Stimulated activated CD8-positive, alpha-beta memory T cell treated with anti-CD3 and anti-CD28 coated beads, Interleukin-15, amount 100 ng/mL, for 1 hour (primary cell): ENCODE data around the gene YEATS4.

Experiments
- DNase-seq: peaks from one replicate; pipeline ENCODE4 v3.0.0-alpha.2; 2020; ENCODE audit warnings: low read depth

Gene YEATS4

DNA sequence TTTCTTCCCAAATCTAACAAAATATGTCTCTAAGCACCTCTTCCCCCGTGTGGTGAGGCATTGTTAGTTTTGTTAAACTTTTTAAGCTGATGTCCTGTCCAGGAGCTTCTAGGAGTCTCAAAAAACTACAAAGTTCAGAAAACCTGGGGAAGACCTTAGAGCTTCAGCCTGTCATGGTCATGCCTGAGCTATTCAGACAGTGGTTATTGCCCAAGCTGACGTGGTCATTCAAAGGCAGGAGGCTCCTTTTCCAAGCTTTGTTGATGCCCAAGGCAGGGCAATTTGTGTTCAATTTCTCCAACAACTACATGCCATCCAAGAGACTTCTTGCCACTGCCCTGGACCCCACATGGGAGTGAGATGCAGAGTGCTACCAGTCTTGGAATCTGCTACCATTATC lies 17.1 kb upstream of the YEATS4 start:
- DNase-seq = no peak

DNA sequence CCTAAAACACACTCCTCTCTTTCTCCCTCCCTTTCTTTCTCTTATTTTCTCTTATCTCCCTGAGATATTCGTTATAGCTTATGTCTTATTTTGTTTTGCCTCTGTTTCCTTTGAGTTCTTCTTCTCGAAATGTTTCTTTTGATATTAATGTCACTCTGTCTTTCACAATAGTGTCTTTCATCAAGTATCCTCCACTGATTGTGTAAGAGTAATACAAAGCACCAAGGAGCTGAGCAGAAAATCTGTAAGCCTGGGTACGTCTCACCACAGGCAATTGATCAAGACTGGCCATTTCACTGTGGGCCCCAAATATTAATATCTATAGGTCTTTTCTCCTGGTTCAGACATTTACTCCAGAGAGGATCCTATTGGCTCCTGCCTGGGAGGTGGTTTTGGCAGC lies 16.2 kb upstream of the YEATS4 start:
- DNase-seq = no peak

DNA sequence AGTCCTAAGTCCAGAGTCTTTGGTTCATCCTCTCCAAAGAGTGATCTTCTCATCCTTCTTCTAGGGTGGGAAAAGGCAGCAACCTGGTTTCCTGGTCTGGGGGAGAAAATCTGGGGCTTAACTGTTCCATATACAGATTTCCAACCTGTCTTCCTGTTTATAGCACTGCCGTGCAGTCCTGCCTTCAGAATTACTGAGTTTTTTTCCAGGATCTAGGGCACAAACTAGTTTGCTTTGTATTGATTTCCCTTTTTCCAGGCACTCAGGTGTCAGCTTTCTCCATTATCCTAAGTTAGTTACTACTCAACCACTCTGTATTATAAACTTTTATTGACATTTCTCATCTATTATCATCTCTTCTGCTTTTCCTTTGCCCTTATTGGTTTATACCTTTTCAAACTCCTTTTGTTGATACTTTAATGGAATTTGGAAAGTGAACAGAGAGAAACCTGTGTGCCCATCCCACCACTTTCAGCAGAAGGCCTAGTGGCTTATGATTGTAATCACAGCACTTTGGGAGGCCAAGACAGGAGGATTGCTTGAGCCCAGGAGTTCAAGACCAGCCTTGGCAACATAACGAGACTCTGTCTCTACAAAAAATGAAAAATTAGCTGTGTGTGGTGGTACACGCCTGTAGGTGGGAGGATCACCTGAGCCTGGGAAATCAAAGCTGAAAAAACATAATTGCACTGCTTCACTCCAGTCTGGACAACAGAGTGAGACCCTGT lies 15.5 kb upstream of the YEATS4 start:
- DNase-seq = no peak

DNA sequence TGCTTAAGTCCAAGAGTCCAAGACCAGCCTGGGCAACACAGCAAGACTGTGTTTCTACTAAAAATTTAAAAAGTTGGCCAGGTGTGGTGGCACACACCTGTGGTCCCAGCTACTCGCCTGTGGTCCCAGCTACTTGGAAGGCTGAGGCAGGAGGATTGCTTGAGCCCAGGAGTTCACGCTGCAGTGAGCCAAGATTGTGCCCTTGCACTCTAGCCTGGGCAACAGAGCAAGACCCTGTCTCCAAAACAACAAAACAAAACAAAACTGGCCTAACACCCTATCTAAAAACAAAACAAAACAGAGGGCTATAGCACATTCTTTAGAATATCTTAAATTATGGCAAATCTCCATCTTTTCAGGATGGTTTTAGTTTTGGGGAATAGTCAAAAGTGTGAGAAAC lies 14.5 kb upstream of the YEATS4 start:
- DNase-seq = no peak

DNA sequence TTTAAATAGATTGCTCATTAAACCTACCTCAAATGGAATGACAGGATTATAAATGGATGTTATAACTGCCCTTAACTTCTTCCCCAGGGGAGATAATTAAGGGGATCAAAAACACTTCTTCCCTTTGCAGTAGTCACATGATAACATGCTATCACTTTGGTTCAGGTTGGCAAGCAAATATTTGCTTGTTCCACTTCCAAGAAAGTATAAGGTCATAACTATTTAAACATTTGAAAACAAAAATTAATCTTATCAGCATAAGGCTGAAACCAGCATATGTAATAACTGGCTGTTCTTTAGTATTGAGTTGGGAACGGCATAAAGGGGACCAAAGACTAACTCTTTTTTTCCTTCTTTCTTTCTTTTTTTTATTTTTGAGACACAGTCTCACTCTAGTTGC lies 13.8 kb upstream of the YEATS4 start:
- DNase-seq = no peak

DNA sequence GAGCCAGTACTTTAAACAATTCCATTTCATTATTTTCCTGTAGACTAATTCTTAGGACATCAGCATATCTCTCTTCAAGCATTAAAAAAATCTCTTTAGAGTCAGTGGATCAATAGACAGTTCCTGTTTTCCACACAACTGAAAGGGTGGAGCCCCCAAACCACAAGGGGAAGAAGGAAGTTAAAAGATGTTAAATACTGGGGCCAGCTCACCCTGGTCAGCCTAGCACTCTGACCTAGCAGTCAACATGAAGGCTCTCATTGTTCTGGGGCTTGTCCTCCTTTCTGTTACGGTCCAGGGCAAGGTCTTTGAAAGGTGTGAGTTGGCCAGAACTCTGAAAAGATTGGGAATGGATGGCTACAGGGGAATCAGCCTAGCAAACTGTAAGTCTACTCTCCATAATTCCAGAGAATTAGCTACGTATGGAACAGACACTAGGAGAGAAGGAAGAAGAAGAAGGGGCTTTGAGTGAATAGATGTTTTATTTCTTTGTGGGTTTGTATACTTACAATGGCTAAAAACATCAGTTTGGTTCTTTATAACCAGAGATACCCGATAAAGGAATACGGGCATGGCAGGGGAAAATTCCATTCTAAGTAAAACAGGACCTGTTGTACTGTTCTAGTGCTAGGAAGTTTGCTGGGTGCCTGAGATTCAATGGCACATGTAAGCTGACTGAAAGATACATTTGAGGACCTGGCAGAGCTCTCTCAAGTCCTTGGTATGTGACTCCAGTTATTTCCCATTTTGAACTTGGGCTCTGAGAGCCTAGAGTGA lies 11.2 kb upstream of the YEATS4 start, which contains the start of gene LYZ:
Gene LYZ (plus strand): TSS at position 220 of the 777 bp plus-strand sequence. CDS start 28 bp downstream, at position 248.
- DNase-seq = no peak

DNA sequence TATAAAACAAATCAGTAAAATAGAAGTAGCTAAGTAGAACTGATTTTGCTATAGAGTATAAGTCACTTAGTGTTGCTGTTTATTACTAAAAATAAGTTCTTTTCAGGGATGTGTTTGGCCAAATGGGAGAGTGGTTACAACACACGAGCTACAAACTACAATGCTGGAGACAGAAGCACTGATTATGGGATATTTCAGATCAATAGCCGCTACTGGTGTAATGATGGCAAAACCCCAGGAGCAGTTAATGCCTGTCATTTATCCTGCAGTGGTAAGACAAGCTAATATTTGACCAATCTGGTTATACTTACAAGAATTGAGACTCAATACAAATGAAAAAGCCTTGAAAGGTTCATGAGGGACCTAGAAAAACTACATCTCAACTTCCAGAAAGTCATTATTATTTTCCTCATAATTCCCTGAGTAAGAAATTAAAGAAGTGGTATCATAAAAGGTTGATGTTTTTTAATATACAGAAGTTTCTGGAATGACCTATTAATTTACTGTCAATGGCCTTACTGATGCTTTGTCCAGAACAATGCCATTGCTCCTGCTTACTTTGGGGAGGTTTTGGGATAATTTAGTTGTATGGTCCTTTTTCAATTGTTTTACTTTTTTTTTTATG lies 9.4 kb upstream of the YEATS4 start:
- DNase-seq = no peak

DNA sequence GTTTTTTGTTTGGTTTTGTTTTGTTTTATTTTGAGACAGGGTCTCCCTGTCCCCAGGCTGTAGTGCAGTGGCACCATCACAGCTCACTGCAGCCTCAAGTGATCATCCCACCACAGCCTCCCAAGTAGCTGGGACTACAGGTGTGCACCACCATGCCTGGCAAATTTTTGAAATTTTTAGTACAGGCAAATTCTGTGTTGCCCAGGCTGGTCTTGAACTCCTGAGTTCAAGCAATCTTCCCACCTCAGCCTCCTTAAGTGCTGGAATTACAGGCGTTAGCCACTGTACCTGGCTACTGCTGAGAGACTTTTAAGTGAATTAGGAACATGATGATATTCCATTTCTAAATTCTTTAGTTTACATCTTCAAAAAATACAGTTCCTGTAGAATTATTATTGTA lies 8.8 kb upstream of the YEATS4 start:
- DNase-seq = no peak

DNA sequence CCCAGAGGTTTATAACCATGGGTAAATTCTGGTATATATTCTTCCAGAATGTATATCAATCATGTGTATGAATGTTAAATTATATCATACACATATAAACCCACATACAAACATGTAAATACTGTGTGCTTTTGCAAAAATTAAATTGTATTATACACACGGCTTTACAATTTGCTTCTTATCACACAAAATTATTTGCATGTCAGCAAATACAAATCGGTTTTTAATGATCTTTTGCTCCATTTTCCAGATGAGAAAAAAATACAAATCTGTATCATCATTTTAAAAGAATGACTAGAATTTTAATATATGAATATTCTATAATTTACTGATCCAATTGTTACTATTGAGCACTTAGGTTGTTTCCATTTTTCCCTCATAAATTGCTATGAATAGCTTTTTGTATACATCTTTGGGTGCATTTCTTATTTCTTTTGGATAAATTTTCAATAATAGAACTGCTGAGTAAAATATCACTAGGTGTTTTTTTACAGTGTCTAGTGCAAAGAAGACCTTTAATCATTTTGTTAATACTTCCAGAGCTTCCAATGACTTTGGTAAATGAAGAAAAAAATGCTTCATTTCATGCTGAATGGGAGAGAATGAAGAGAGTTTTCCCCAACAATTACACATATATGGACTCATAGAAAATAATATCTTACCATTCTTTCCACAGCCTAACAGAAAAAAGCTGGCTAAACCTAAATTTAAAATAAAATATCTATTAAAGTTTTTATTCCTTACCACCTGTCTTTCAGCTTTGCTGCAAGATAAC lies 7.9 kb upstream of the YEATS4 start:
- no peak for DNase-seq

DNA sequence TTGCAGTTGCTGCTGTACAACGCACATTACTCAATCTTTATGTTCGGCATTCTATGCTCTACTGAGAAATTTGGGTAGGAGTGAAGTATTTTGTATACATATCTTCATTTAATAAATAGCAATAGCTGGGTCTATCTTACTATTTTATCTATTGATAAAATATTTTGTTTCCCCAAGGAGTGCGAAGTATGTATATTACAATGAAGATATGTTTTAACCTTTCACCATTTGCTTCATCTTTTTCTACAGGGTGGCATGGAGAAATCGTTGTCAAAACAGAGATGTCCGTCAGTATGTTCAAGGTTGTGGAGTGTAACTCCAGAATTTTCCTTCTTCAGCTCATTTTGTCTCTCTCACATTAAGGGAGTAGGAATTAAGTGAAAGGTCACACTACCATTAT lies 6.6 kb upstream of the YEATS4 start:
- no peak for DNase-seq

DNA sequence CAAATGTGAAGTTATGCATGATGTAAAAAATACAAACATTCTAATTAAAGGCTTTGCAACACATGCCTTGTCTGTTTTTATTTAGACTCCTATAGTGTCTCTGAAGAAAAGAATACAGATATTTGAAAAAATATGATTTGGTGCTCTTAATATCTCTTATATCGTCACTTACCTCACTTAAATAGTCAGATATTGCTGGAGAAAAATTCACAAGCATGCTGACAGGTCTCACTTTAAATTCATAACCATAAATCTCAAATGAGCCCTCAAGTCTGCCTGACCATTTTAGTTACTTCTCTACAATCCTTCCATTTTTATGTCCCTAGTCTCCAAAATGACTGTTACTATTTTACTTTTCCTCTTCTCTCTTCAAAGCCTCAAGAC lies 5.4 kb upstream of the YEATS4 start:
- no peak for DNase-seq

DNA sequence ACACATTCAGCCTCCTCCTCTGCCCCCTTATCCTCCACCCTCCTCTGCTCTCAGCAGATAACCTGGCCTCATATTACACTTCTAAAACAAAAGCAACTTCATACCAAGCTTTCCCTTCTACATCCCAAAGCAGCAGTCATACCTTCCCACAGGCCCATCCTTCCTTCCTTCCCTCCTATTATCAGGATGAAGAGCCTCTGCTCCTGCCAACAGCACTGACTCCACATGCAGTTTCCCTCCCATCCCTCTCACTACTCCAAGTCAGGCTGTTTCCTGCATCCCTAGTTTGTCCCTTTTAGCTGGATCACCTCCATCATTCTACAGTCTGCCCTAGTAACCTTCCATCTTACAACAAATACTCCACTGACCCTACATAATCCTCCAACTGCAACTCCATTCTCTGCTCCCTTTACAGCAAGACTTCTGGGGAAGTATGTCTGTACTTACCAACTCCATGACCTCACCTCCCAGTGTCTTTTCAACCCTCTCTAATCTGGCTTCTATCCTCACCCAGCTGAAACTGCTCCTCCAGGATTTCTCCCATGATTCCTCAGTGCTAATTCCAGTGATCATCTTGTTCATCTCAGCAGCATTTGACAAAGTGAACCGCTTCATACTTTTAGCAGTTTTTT lies 4.9 kb upstream of the YEATS4 start:
- DNase-seq = no peak

DNA sequence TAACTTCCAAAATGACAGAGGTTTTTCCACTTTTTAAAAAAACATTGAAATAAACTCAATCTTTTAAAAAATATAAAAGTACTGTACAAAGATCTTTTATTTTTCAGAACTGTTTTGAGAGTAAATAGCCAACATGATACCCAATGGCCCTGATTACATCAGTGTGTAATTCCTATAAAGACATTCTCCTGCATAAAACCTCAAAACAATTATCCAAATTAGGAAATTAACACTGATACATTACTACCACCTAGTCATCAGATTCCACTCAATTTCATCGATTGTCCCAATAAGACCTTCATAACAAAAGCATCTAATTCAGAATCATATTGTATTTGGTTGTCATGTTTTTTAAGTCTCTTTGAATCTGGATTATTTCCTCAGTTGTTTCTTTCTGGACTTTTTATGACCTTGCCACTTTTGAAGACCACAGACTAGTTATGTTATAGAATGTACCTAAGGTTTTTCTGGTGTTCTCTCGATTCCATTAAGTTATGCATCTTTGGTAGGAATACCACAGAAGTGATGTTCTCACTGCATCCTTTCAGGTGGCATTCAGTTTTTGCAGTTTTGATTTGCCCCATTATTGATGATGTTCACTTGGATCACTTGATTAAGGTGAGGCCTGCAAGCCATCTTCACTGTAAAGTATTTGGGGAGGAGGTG lies 4.0 kb upstream of the YEATS4 start:
- DNase-seq = no peak

DNA sequence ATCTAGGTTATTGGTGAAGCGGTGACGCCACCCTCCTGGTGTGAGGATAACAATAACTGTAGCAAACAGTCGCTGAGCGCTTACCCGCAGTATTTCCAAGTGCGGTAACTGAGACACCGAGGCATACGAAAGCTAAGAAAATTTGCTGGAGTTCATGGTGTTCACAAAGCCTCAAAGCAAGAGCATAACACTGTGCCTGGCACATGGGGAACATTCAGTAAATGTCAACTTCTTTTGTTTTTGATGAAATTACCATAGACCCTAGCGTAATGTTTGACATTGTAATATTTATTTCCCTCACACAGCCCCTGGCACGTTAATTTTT lies 767 bp downstream of the YEATS4 start:
- DNase-seq = no peak

DNA sequence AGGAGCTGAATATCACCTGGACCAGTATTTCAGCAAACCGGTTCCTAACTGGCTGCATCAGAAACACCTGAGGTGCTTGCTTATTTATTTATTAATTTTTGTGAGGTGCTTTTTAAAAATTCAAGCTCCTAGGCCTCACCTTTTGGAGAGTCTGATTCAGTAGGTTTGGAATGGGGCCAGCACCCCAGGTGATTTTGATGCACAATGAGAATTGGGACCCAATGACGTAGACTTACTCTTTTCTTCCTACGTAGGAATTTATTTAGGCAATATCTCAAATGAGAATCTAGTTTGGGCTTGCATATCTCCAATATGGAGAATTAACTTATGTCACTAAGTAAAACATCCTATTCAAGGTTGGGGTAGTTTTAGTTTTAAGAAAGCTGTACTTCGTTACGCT lies 7.3 kb downstream of the YEATS4 start:
- DNase-seq = no peak

DNA sequence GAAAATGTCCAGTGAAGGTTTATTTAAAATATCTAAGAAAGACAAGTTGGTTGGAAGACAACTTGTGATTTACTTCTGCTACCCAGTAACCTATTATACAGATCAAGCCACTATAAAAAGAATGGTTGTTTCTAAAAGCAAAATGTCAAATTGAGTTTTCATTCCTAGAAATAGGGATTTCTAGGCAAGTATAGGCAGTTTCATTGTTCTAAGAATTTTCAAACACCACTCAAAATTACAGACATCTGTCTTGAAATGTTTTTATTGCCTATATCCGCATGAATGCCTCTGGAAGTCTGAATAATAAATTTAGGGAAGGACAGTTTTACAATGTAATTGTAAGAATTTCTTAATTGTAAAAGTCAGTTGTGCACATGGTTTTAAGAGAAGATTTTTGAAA lies 8.6 kb downstream of the YEATS4 start:
- no peak for DNase-seq

DNA sequence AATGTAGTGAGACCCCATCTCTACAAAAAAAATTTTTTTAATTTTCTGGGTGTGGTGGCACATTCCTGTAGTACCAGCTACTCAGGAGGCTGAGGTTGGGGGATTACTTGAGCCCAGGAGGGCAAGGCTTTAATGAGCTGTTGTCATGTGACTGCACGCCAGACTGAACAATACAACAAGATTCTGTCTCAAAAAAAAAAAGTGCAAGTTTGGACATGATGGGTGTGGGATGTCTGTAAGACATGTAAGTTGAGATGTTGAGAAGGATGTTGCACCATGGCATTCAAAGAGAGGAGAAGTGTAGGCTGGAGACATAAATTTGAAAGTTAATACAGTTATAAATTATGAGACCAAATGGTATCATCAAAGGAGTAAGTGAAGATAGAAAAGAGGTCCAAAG lies 23.5 kb downstream of the YEATS4 start:
- no peak for DNase-seq

DNA sequence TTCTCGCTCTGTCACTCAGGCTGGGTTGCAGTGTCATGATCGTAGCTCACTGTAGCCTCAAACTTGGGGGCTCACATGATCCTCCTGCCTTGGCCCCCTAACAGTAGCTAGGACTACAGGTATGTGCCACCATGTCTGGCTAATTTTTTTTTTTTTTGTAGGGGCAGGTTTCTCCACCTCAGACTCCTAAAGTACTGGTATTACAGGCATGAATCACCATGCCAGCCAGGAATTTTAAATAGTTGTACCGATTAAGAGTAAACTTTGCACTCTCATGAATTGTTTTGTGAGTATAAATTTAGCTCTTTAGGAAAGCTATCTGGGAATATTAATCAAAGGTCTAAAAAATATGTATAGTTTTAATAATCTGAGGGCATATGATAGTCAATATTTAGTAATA lies 25.5 kb downstream of the YEATS4 start:
- DNase-seq = no peak

DNA sequence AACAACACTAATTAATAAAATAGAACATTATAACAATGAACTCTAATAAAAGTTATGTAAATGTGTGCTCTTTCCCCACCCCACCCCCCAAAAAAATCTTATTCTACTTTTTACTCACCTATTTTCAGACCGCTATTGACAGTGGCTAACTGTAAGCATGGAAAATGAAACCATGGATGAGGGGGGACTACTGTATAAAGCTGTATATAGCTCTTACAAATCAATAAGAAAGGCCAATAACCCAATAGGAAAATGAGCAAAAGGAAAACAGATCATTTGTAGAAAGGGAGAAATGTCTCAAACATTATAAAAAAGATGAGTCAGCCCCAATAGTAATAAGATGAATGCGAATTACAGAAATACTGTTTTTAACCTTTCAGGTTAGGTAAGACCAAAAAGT lies 27.4 kb downstream of the YEATS4 start:
- DNase-seq = no peak

DNA sequence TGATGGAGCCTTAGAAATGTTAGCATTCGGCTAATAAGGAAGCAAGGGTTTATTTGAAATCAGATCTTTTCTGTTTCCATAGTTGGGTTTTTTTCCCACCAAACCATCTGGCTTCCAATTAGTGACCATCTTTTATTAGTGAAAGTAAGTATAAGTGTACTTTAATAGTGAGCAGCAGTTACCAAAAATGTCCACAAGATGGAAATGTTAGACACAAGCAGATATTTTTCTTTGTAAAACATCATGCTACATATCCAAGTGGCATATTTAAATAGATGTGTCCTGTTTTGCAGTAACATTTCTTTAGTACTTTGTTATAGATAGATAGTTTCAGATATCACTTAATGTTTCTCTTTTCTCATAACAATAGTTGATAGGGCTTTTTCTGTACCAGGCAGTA lies 28.8 kb downstream of the YEATS4 start:
- DNase-seq = no peak

DNA sequence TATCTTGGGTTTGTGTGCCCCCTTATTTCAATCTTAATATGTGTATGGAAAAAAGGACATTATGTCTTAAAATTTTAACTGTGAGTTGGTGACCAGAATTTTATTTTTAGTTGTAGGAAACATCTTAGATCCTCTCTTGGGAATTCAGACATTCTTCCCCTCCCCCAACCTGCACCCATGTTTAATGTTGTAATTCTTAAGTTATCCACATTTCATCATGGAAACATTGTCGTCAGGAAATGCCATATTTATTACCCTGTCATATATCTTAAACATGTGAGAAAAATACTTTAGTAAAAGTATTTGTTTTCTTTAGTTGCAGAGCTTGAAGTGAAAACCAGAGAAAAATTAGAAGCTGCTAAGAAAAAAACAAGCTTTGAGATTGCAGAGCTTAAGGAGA lies 30.3 kb downstream of the YEATS4 start:
- DNase-seq = no peak
